Endothelial cell of umbilical vein (primary cell): ENCODE measurements around the gene CBL. TPM values are rescaled to one million over a fixed set of nuclear protein-coding genes. Genes with fewer than 3 reads are reported as not detected.

Experiments
- BruUV-seq: library from RNA; stranded (reverse); fragments of 400-500 nt; replicated peaks from 2 replicates; lab custom pipeline; 2021; lab: Mats Ljungman, UMichigan
- CTCF ChIA-PET: fragments of 300-600, 350-600 bp; sonication (Branson Sonifier 250); formaldehyde crosslinking; loops from one replicate; lab custom pipeline; 2021; ENCODE audit warnings: antibody characterized with exemption, inconsistent platforms; lab: Charles Lee
- POLR2A ChIA-PET: fragments of 300-600, 350-600 bp; sonication (Branson Sonifier 250); formaldehyde crosslinking; loops from one replicate; lab custom pipeline; 2021; ENCODE audit warnings: antibody characterized with exemption, inconsistent platforms; lab: Charles Lee
- DNase-seq: peaks from one replicate; pipeline ENCODE4 v3.0.0-alpha.2; 2011; ENCODE audit warnings: low read depth, low spot score
- FAIRE-seq: peaks from 2 replicates; lab custom pipeline; 2011; peaks lifted over from hg19 to GRCh38; lab: Jason Lieb, UNC
- H2AFZ ChIP-seq: 2 replicates; pipeline ENCODE4 v1.6.0; 2012; ENCODE audit warnings: low read depth, low read length, control low read depth, inconsistent platforms
- H3K27ac ChIP-seq: 2 replicates; pipeline ENCODE4 v1.5.1; 2011; ENCODE audit warnings: low read depth, mild to moderate bottlenecking, control low read depth, low read length, moderate library complexity; ENCODE audit not compliant: insufficient read depth
- H3K27me3 ChIP-seq, 2 experiments: 2 replicates each; pipeline versions ENCODE4 v1.6.0 to v1.6.1; 2011; ENCODE audit warnings: low read length in 2 of 2, mixed read lengths in 1 of 2; ENCODE audit not compliant: control insufficient read depth in 2 of 2, insufficient read depth in 2 of 2
- H3K36me3 ChIP-seq, 2 experiments: 2 replicates in 1 of 2; 3 replicates in 1 of 2; pipeline ENCODE4 v1.5.1; 2011; ENCODE audit warnings: low read length in 2 of 2, mild to moderate bottlenecking in 1 of 2, moderate library complexity in 1 of 2; ENCODE audit not compliant: control insufficient read depth in 2 of 2, insufficient read depth in 2 of 2; ENCODE audit errors: extremely low read depth in 1 of 2
- H3K4me1 ChIP-seq: 3 replicates; pipeline ENCODE4 v1.5.1; 2011; ENCODE audit warnings: mild to moderate bottlenecking, low read length; ENCODE audit not compliant: control insufficient read depth, insufficient read depth; ENCODE audit errors: extremely low read depth
- H3K4me2 ChIP-seq: 2 replicates; pipeline ENCODE4 v1.6.1; 2011; ENCODE audit warnings: low read length, control low read depth, mixed read lengths; ENCODE audit not compliant: insufficient read depth
- H3K4me3 ChIP-seq, 3 experiments: fragments of 200-600 bp in 1 of 3; sonication (generic), shearing (Covaris generic) in 1 of 3; replicated peaks in 1 of 3; 2 replicates each; pipeline ENCODE4 v1.5.1; 2011 to 2016; ENCODE audit warnings: control low read depth in 3 of 3, low read length in 3 of 3, mild to moderate bottlenecking in 2 of 3, inconsistent platforms in 1 of 3, low read depth in 1 of 3, moderate library complexity in 1 of 3; ENCODE audit not compliant: insufficient read depth in 1 of 3
- H3K79me2 ChIP-seq: 2 replicates; pipeline ENCODE4 v1.6.0; 2012; ENCODE audit warnings: low read length, inconsistent platforms; ENCODE audit not compliant: control insufficient read depth, insufficient read depth
- H3K9ac ChIP-seq: replicated peaks from 2 replicates; pipeline ENCODE3; 2011; ENCODE audit warnings: low read length, control low read depth; ENCODE audit not compliant: insufficient read depth; ENCODE audit errors: extremely low read depth
- H3K9me1 ChIP-seq: replicated peaks from 3 replicates; pipeline ENCODE4 v1.6.0; 2011; ENCODE audit warnings: mild to moderate bottlenecking, low read length; ENCODE audit not compliant: control insufficient read depth, insufficient read depth; ENCODE audit errors: extremely low read depth
- H3K9me3 ChIP-seq: replicated peaks from 2 replicates; pipeline ENCODE4 v1.5.1; 2012; ENCODE audit warnings: low read length, inconsistent platforms; ENCODE audit not compliant: control insufficient read depth, insufficient read depth
- H4K20me1 ChIP-seq: replicated peaks from 2 replicates; pipeline ENCODE3; 2011; ENCODE audit warnings: mild to moderate bottlenecking, low read length; ENCODE audit not compliant: control insufficient read depth, insufficient read depth; ENCODE audit errors: extremely low read depth
- POLR2AphosphoS5 ChIP-seq: IDR thresholded peaks from 2 replicates; pipeline ENCODE4 v1.6.1; 2012; ENCODE audit warnings: low read depth, mild to moderate bottlenecking, control low read depth, low read length, moderate library complexity; ENCODE audit not compliant: insufficient read depth
- dilution Hi-C: fragments of 300-500 bp; cut with MboI; formaldehyde crosslinking; loops from one replicate; pipeline ENCODE4 v1.15.0; 2019; ENCODE audit warnings: low sequenced_read_pairs; ENCODE audit not compliant: extremely low pct_ligation_motif_present
- intact Hi-C: fragments of 100-400 bp; cut with micrococcal nuclease; formaldehyde crosslinking; loops from one replicate; pipeline ENCODE4 v1.10.0; 2022
- polyA plus RNA-seq, 4 experiments: library from polyadenylated mRNA; depleted of rRNA in 3 of 4; stranded (reverse) in 3 of 4; unstranded in 1 of 4; fragments of >200 nt; gene quantifications; 2 replicates each; pipeline versions ENCODE4 v1.2.1 to v1.2.3, GENCODE V29; 2011 to 2012; ENCODE audit warnings: missing spikeins in 1 of 4
- total RNA-seq: library from RNA; stranded (reverse); gene quantifications from 2 replicates; pipeline ENCODE4 v1.2.3, GENCODE V29; 2021
- TF ChIP-seq, protein P1 (sequence below), 2 donors: IDR thresholded peaks; 1 replicate in 1 of 2; 2 replicates in 1 of 2; pipeline ENCODE4 v1.5.1; 2011; ENCODE audit warnings: low read length in 2 of 2, mild to moderate bottlenecking in 2 of 2, moderate library complexity in 2 of 2, control low read depth in 1 of 2, inconsistent platforms in 1 of 2, low read depth in 1 of 2; ENCODE audit not compliant: insufficient read depth in 1 of 2; ENCODE audit errors: extremely low read depth in 1 of 2

CBL gene
- total and polyA plus RNA-seq, 2 donors (not counting 3 experiments of a cell fraction or from before 2014, with no cell fraction given), result 15.5 to 41.5 TPM

DNA sequence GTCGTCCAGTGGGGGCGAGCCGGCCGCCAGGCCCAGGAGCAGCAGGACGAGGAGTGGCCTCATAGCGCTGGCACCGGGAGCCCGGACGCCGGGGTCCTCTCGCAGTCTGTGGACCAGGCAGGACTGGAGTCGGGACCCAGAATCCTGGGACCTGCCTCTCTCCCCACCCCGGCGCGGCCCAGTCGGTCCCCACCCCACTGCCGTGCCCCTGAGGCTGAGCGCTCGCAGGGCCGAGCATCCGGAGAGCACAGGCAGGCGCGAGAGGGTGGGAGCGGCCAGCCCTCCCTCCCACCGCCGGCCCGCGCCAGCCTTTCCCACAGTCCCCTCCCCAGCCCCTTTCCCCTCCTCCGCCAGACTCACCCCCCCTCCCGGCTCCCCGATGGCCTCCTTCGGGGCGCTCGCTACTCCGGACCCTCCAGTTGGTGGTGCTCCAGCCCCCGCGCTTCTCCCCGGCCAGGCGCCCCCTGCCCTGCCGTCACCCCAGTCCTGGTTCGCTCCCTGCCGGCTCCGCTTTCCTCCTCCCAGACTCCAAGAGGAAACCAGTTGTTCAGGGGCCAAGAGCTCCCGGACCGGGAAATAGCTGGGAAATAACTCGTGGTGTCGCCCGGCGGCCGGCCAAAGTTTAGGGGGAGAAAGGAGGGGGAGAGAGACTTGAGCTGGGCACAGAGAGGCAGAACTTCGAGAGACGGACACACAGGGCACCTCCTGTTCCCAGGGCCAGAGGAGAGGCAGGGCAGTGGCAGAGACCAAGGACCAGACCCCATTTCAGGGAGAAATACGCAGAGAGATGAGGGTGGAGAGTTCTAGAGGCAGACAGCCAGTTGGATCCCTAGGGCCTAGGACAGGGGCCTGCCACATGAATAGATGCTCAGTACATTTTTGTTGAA lies 134.4 kb downstream of the CBL start, which contains the start of gene C1QTNF5:
Gene C1QTNF5 (minus strand): TSS at position 549 of the 887 bp plus-strand sequence. CDS start 486 bp downstream, at position 63.
- Histone ChIP-seq H3K4me2 (peak within 1 kb of the TSS; percentile 64), H3K4me1 (peaks cover 31% of the 10 kb centered on the region), H2AFZ (peak within 1 kb of the TSS; percentile 14), H3K27me3 (no peaks in the 10 kb centered on the region), H4K20me1 (no peaks in the 10 kb centered on the region), H3K9me3 (no peaks in the 10 kb centered on the region), H3K9ac (peak within 1 kb of the TSS; percentile 75), H3K4me3 (peak within 1 kb of the TSS; percentile 41 to 90 (median 65)), H3K9me1 (no peaks in the 10 kb centered on the region), H3K27ac (peak within 1 kb of the TSS; percentile 67), H3K79me2 (peaks cover 13% of the 10 kb centered on the region), H3K36me3 (peaks cover 0 to 2% of the 10 kb centered on the region in 2 experiments)
- POLR2A ChIA-PET, result interaction anchor here (0.6 to 1.6 kb wide), 6 partner anchors 15 to 293 kb away, joined by 3 to 12 read pairs (median 6); no protein-coding TSS in a partner anchor
- FAIRE-seq, result peak; percentile 98
- intact Hi-C loops (loop anchor here (1.0 kb wide), 3 partner anchors 16 to 134 kb away; no protein-coding TSS in a partner anchor), dilution Hi-C loops (no loop called here)
- CTCF ChIA-PET, result interaction anchor here (0.6 to 6.3 kb wide), 27 partner anchors 8 to 768 kb away, joined by 3 to 301 read pairs (median 6); partner anchors contain the start of genes ABCG4, CBL, CENATAC and DPAGT1
- no TSS peak for BruUV-seq
- TF ChIP-seq, protein P1, sequence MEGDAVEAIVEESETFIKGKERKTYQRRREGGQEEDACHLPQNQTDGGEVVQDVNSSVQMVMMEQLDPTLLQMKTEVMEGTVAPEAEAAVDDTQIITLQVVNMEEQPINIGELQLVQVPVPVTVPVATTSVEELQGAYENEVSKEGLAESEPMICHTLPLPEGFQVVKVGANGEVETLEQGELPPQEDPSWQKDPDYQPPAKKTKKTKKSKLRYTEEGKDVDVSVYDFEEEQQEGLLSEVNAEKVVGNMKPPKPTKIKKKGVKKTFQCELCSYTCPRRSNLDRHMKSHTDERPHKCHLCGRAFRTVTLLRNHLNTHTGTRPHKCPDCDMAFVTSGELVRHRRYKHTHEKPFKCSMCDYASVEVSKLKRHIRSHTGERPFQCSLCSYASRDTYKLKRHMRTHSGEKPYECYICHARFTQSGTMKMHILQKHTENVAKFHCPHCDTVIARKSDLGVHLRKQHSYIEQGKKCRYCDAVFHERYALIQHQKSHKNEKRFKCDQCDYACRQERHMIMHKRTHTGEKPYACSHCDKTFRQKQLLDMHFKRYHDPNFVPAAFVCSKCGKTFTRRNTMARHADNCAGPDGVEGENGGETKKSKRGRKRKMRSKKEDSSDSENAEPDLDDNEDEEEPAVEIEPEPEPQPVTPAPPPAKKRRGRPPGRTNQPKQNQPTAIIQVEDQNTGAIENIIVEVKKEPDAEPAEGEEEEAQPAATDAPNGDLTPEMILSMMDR (IDR thresholded peaks at IDR 0.05; ENCODE audit: extremely low read depth in 1 of 2, insufficient read depth in 1 of 2, low read depth in 1 of 2, low read length in 2 of 2), result no peak
- TF ChIP-seq POLR2AphosphoS5, result peak; percentile 34
- DNase-seq, result peak; percentile 95
